ENCODE data around the gene PDC. TPM values are rescaled to one million over a fixed set of nuclear protein-coding genes. Genes with fewer than 3 reads are reported as not detected.

The PDC gene
- total RNA-seq, 4 donors from 2014 or later, result not detected

DNA sequence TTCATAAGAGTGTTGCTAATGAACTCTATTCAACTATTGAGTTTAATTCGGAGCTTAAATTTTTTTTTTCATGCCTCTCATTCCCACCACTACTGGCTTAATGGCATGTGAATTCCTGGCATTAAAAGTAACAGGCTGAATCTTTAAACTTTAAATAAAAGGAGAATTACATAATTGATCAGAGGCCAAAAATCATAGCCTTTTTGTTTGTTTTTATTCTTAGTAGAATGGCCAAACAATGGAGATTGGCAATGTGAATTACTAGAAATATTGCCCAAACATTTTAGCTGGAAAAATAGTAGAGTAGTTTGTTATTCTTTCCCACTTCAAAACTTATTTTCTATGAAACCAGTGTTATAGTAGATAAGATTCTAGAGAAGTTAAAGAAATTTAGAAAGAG, 25.1 kb upstream of the PDC start:
- Histone ChIP-seq H3K4me3 (no peak overlapping the region), H3K9me3 (no peaks in the 10 kb centered on the region), H3K4me1 (peaks cover 0 to 6% (median 0%) of the 10 kb centered on the region in 4 donors), H3K27ac (replicated peaks in 1 of 4) (no peak overlapping the region), H3K27me3 (no peaks in the 10 kb centered on the region), H3K36me3 (no peaks in the 10 kb centered on the region)
- 65% methylated on average over 1 of the region's 1 CpG for WGBS
- no peak for DNase-seq (ENCODE audit: extremely low spot score)
- intact Hi-C loops (cut with DNase I), result no loop called here
- TF ChIP-seq POLR2A (IDR thresholded peaks at IDR 0.05; ENCODE audit: low read depth) (no peak), POLR2AphosphoS5 (IDR thresholded peaks at IDR 0.05) (no peak), EP300 (IDR thresholded peaks at IDR 0.05) (no peak)
- TF ChIP-seq, protein P1, sequence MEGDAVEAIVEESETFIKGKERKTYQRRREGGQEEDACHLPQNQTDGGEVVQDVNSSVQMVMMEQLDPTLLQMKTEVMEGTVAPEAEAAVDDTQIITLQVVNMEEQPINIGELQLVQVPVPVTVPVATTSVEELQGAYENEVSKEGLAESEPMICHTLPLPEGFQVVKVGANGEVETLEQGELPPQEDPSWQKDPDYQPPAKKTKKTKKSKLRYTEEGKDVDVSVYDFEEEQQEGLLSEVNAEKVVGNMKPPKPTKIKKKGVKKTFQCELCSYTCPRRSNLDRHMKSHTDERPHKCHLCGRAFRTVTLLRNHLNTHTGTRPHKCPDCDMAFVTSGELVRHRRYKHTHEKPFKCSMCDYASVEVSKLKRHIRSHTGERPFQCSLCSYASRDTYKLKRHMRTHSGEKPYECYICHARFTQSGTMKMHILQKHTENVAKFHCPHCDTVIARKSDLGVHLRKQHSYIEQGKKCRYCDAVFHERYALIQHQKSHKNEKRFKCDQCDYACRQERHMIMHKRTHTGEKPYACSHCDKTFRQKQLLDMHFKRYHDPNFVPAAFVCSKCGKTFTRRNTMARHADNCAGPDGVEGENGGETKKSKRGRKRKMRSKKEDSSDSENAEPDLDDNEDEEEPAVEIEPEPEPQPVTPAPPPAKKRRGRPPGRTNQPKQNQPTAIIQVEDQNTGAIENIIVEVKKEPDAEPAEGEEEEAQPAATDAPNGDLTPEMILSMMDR (IDR thresholded peaks at IDR 0.05), result no peak

DNA sequence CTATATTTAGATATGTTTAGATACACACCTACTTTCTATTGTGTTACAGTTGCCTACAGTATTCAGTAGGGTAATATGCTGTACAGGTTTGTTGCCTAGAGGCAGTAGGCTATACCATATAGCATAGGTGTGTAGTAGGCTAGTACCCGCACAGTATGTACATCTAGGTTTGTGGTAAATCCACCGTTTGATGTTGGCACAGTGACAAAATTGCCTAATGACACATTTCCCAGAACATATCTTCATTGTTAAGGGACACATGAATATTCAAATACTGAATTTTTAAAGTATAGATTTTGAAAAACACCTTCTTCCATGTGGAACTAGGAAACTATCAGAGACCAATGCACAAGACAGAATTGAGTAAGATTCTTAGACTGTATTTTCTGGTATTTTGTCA, 22.6 kb upstream of the PDC start:
- DNase-seq (ENCODE audit: extremely low spot score), result no peak
- 82% methylated on average over 2 of the region's 2 CpGs for WGBS
- Histone ChIP-seq H3K4me1 (peaks cover 0 to 6% (median 0%) of the 10 kb centered on the region in 4 donors), H3K36me3 (no peaks in the 10 kb centered on the region), H3K4me3 (no peak overlapping the region), H3K27me3 (no peaks in the 10 kb centered on the region), H3K27ac (replicated peaks in 1 of 4) (no peak overlapping the region), H3K9me3 (no peaks in the 10 kb centered on the region)
- TF ChIP-seq EP300 (IDR thresholded peaks at IDR 0.05), result no peak
- TF ChIP-seq POLR2AphosphoS5 (IDR thresholded peaks at IDR 0.05), result no peak
- no peak for TF ChIP-seq POLR2A (IDR thresholded peaks at IDR 0.05; ENCODE audit: low read depth)
- TF ChIP-seq, protein P1 (IDR thresholded peaks at IDR 0.05), result no peak
- intact Hi-C loops (cut with DNase I), result loop anchor here (5.0 kb wide), 1 partner anchor 504 kb away; no protein-coding TSS in a partner anchor

- no peaks in the 10 kb centered on the region for H3K36me3 ChIP-seq
- no peak for DNase-seq (ENCODE audit: extremely low spot score)
- intact Hi-C loops (cut with DNase I), result loop anchor here (5.0 kb wide), 1 partner anchor 505 kb away; no protein-coding TSS in a partner anchor
- H3K27me3 ChIP-seq, result no peaks in the 10 kb centered on the region
- WGBS, result 3% methylated on average over 4 of the region's 4 CpGs
- peaks cover 0 to 6% (median 0%) of the 10 kb centered on the region in 4 donors for H3K4me1 ChIP-seq
- no peak for TF ChIP-seq EP300 (IDR thresholded peaks at IDR 0.05)
- TF ChIP-seq, protein P1 (IDR thresholded peaks at IDR 0.05), result peak; percentile 65 to 80 (median 73)
- H3K9me3 ChIP-seq, result no peaks in the 10 kb centered on the region
- no peak overlapping the region for H3K27ac ChIP-seq (replicated peaks in 1 of 4)
- no peak overlapping the region for H3K4me3 ChIP-seq
Observed at GRCh38 chr1:186482661-186483255, 21.8 kb upstream of the PDC start.

- intact Hi-C loops (cut with DNase I), result loop anchor here (5.0 kb wide), 1 partner anchor 506 kb away; no protein-coding TSS in a partner anchor
- no peak overlapping the region for H3K27ac ChIP-seq (replicated peaks in 1 of 4)
- 71% methylated on average over 2 of the region's 2 CpGs for WGBS
- no peak overlapping the region for H3K4me3 ChIP-seq
- no peak for TF ChIP-seq POLR2A (IDR thresholded peaks at IDR 0.05; ENCODE audit: low read depth)
- TF ChIP-seq, protein P1 (IDR thresholded peaks at IDR 0.05), result no peak
- no peak for TF ChIP-seq POLR2AphosphoS5 (IDR thresholded peaks at IDR 0.05)
- TF ChIP-seq EP300 (IDR thresholded peaks at IDR 0.05), result no peak
- no peaks in the 10 kb centered on the region for H3K36me3 ChIP-seq
- no peak for DNase-seq (ENCODE audit: extremely low spot score)
- H3K27me3 ChIP-seq, result no peaks in the 10 kb centered on the region
- H3K4me1 ChIP-seq, result peaks cover 0 to 6% (median 0%) of the 10 kb centered on the region in 4 donors
- H3K9me3 ChIP-seq, result no peaks in the 10 kb centered on the region
Observed at GRCh38 chr1:186481303-186481888, 20.5 kb upstream of the PDC start.

Data from esophagus muscularis mucosa (tissue), 4 donors.